HG03095 (cell line): ENCODE results near the gene SHISA4.
"Not testable (repeated sequence)": the region's sequence is repeated elsewhere in the genome, so short reads cannot be mapped to it uniquely, and the experiment has no call there.

Experiments used
- ATAC-seq: cut with Tn5 transposase; IDR thresholded peaks from one replicate; pipeline ENCODE4 v1.9.1; 2021; ENCODE audit warnings: moderate library complexity; ENCODE audit not compliant: unreplicated experiment

SHISA4 gene, protein sequence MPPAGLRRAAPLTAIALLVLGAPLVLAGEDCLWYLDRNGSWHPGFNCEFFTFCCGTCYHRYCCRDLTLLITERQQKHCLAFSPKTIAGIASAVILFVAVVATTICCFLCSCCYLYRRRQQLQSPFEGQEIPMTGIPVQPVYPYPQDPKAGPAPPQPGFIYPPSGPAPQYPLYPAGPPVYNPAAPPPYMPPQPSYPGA

DNA sequence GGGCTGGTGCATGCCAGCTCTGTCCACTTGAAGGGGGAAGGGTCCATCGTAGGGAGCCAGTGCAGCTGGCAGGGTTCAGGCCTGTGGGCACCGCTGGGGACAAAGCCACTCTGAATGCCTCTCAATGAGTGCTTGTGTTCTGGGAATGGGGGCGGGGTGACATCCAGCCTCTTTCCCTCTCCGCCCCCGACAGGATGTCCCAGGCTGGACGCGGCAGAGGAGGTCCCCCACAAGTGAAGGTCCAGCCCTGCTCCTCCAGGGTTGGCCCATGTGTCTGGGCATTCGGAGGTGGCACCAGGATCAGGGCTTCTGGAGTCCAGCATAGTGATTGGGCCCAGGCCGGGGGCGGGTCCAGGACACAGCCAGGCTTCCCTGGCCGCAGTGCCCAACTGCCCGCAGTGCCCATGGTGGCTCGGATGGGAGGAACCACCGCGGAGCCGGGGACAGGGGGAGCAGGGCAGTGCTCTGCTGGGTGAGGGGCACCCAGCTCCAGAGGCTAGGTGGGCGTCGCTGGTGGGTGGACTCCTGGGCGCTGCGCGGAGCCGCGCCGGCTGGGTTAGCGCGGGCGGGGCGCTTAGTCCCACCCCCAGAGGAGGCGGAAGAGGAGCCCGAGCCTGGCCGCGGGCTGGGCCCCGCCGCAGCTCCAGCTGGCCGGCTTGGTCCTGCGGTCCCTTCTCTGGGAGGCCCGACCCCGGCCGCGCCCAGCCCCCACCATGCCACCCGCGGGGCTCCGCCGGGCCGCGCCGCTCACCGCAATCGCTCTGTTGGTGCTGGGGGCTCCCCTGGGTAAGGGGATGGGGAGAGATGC is at the start of gene SHISA4:
TSS of gene SHISA4 (plus strand) at position 617 of the 808 bp plus-strand sequence. CDS start at position 714, 97 bp downstream.
- ATAC-seq = no peak

DNA sequence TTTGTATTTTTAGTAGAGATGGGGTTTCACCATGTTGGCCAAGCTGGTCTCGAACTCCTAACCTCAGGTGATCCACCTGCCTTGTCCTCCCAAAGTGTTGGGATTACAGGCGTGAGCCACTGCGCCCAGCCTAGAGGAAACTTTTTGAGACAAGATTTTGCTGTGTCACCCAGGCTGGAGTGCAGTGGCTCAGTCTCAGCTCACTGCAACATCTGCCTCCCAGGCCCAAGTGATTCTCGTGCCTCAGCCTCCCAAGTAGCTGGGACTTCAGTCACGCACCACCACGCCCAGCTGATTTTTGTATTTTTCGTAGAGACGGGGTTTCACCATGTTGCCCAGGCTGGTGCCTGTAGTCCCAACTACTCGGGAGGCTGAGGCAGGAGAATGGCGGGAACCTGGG is 49.6 kb upstream of the SHISA4 start:
- ATAC-seq = not testable (repeated sequence)

DNA sequence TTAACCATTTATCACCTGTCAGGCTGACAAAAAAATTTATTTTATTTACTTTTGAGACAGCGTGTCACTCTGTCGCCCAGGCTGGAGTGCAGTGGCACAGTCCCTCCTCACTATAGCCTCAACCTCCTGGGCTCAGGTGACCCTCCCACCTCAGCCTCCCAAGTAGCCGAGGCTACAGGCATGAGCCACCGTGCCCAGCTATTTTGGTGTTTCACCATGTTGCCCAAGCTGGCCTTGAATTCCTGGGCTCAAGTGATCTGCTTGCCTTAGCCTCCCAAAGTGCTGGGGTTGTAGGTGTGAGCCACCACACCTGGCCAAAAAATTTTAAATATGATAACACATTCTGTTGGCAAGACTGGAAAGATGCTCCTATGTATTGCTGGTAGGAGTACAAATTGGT is 48.6 kb upstream of the SHISA4 start:
- no peak for ATAC-seq

DNA sequence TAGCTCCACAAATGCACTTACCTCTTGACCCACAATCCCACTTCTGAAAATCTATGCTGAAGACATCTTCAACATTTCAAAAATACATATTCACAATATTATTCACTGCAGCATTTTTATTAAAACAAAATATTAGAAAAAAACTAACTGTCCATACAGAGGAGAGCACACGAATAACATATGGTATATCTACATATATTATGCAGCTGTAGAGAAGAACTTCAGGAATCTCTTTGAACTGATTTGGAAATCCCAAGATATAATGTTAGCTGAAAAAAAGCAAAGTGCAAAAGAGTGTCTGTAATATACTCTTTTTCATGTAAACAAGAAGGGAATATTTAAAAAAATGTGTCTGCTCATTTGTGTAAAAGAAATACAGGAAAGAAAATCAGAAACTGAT is 48.2 kb upstream of the SHISA4 start:
- no peak for ATAC-seq

GRCh38 chr1:201841265-201841912 is 47.3 kb upstream of the SHISA4 start:
- ATAC-seq = no peak

DNA sequence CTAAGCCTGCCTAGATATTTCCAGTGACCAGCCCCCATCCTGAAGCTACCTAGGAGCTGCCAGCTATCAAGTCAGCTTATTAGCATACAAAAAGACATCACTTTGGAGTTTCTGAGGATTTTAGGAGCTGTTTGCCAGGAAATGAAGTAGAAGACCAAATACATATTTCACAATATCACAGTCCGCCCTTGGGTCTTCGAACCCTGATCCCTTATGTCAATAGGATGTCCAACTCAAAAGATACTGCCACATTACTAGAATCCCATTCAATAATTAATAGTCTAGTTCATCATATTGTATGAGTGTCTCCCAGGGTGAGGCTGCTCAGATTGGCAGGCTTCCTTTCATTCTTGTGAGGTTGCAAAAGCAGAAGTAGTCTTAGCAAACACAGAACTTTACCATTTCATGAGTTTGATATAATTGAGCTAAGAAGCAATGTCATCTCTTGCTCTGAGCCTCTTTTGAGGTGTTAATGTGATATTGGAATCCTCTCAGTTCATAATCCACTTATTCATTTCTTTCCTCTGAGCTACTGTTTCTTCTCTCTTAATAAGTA is 46.1 kb upstream of the SHISA4 start:
- no peak for ATAC-seq

- ATAC-seq = no peak
These were observed 43.2 kb upstream of the SHISA4 start for GRCh38 chr1:201845331-201846083.

- ATAC-seq = no peak
These were observed 41.5 kb upstream of the SHISA4 start for GRCh38 chr1:201847150-201847549.

GRCh38 chr1:201848230-201848629 is 40.5 kb upstream of the SHISA4 start:
- no peak for ATAC-seq

DNA sequence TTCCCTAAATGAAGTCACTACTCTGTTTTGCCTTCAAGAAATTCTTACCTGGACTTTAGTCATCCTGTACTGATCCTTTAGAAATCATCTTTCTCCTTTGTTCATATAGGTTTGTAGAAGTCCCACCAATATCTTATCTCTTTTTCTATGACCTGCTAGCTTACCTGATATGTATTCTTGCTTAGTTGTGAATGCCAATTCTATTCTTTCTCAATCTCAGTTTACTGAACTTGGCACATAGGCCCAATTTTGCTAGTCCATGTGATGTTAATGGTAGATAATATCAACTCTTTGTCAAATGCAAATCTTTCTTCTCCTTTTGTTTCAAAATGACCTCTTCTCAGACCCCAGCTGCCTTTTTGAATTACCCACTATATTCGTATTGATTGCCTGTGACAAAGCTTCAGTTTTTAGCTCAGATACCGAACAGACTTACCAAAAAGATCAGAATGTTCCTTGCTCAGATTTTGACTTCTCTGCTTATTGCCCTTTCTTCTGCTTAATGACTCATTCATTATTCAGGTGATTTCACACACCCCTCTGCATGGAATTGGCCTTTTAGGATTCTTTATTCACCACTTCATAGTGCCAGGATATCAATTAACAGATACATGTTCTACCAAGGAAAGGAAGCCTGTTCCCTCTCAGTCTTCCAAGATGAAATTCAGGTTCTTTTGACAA is 39.2 kb upstream of the SHISA4 start:
- no peak for ATAC-seq

DNA sequence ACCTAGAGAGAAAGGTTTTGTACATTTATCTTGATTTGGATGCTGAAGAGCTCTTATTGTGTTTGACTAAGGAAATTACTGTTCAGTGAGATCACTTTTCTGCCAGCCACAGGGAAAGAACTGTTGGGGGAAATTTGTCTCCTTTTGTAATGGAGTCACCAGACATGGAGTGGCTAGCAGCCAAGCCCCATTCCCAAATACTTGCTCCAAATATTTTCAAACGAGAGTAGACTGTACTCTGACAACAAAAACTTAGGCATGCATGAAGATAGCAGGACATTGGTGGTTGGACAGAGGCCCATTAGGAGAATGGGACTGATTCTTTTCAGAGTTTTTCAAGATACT is 38.7 kb upstream of the SHISA4 start:
- ATAC-seq = no peak

DNA sequence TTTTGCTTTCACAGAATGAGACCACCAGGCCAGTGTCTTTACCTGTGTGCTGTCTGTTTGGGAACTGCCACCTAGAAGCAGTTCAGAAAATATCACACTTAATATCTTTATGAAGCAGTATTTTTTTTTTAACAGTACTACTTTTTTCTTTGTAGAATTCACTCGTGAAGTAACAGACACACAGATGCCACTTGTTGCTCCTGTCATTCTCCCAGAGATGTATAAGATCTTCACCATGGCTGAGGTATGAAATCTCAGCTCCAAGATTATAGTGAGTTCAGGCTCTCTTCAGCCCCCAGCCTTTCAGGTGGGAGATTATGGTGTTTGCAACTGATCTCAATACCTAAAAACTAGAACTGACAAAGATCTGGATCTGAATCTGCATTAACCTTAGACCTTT is 36.7 kb upstream of the SHISA4 start:
- ATAC-seq = no peak

- ATAC-seq = not testable (repeated sequence)
These were observed 32.0 kb upstream of the SHISA4 start for GRCh38 chr1:201856722-201857121.

DNA sequence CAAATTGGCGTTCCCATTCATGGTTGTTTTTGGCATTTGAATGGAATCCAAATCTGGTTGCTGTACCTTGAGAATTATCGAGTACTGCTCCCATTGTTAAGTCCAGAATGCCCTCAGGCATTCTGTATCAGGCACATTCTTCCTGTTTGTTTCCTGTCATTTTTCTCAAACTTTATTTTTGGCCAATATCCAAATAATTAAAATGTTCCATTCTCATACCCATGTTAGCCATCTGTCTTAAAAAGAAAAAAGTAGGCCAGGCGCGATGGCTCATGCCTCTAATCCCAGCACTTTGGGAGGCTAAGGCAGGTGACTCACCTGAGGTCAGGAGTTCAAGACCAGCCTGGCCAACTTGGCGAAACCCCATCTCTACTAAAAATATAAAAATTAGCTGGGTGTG is 29.3 kb upstream of the SHISA4 start:
- ATAC-seq = no peak

GRCh38 chr1:201861448-201861847 is 27.2 kb upstream of the SHISA4 start:
- ATAC-seq = no peak

GRCh38 chr1:201870397-201870796 is 18.3 kb upstream of the SHISA4 start:
- no peak for ATAC-seq

DNA sequence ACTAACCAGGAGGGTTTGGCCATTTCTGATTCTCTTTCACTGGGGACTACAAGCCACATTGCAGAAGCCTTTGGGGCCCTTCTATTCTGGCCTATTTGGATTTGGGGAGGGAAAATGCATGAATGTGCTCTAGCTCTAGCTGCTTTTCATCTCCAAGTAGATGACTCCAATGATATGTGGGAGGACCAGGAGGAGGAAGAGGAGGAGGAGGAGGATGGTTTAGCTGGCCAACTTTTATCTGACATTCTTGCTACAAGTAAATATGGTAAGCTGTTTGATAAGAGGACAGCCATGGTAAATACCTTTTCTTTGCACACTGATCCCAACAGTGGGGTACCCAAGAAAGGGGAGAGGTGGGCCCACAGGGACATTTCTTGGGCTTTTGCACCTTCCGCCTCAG is 14.0 kb upstream of the SHISA4 start:
- ATAC-seq = no peak

DNA sequence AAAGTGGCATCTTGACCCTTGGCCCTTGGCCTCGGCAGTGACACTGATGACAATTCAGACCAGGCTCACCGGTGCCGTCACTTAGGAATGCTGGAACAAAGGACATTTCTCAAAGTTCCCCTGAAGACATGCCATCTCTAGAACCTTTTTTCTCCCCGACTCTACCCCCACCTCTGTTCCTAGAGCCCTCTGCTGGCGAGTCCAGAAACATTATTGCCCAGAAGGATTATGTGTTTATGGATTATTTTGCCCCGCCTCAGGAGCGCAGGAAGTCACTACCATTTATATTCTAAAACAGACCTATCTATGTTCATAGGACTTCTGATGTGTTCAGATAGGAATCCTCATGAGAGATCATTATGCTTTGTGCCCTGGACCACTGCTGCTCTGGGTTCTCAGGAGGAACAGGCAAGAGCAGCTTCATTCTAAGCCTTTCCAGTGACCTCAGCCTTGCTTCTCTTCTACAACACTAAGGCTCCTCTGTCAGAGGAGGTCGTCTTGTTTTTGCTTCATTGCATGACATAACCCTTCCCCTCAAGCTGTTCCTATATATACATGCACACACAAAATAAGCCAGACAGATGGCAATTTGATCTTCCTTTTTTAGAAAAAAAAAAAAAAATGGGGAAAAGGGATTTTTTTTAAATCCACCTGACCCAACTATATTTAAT is 12.4 kb upstream of the SHISA4 start:
- no peak for ATAC-seq

GRCh38 chr1:201877877-201878401 is 10.8 kb upstream of the SHISA4 start:
- no peak for ATAC-seq
